SW480 (cell line): ENCODE results near the gene ZNF862.

Experiments used
- DNase-seq: peaks from one replicate; pipeline ENCODE4 v3.0.0-alpha.2; 2016; ENCODE audit warnings: low spot score

Gene ZNF862

DNA sequence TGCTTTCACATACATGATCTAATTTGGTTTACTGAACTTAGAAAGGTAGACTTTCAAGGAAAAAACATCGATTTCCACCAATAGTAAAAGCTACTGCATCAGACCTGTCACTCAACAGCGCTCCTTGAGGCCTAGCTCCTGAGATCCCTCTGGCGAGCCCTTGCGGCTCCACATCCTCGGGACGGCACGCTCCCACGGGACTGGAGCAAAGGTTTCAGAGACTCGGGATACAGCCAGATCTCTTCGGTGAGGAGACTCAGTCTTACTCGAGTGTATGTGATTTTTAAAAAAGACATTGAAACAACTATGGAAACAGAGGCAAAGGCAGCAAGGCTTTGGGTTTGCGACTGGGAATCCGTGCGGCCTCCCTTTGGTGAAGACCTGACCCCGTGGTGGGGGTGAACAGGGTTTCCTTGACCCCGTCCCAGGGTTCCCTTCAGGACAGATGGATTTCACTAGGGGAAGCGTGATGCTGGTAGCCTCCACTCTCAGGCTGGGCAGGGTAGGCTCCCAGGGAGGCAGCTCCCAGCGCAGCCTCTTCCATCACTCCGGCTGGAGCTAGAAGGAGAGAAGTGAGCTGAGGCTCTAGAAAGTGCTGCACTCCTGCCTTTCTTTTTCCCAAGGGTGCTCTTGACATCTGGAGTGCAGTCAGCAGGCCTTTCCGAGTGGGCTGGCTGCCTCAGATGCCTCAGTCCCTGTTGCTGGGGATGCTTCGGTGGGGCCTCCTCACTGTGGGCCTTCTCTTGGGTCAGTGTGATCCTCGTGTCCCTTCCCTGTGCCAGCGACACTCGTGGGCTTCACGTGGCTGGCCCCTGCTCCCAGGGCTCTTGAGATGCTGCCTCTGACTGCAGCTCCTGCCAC lies 29.8 kb downstream of the ZNF862 start:
- no peak for DNase-seq

DNA sequence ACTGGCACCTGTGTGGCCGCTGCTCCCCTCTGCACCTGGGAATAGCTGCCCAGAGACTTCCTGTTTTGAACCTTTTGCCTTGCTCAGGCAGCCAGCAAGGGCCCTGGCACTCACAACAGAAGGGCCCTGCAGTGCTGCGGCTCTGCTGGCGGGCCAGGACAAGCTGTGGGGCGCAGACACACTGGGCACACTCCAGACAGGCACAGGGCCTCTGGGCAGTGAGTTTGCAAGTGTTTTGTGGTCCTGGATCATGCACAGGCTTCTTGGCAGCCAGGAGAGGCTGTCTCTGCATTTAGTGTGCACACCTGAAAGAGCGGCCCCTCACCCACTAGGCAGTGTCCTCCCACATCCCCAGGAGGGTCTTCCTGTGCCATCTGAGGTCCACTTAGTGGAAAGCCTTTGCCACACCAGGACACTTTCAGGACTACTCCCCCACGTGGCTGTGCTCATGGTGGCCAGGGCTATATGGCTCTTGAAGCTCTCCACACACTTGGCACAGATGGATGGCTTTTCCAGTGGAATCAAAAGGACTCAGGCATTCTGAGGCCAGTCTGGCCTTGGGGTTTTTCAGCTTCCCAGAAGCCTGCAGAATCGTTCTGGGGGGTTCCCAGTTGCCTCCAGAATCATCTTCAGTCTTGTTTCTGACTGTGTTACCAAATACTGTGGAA lies 30.6 kb downstream of the ZNF862 start:
- no peak for DNase-seq

DNA sequence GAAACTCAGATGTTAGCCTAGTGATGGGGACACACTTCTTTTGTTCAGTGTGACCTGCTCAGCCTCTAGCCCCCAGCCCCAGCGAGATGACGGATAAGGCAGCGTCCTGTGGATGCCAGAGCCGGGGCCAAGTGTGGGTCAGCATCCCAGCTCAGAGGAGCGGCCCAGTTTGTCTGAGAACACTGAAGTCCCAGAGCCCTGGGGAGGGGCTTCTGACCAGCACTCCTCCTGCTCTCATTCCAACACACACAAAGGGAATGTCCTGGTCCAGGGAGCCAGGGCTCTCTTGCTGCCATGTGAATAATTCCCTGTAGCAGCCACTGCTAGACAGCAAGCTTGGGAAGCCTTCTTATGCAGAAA lies 31.1 kb downstream of the ZNF862 start:
- DNase-seq = no peak

DNA sequence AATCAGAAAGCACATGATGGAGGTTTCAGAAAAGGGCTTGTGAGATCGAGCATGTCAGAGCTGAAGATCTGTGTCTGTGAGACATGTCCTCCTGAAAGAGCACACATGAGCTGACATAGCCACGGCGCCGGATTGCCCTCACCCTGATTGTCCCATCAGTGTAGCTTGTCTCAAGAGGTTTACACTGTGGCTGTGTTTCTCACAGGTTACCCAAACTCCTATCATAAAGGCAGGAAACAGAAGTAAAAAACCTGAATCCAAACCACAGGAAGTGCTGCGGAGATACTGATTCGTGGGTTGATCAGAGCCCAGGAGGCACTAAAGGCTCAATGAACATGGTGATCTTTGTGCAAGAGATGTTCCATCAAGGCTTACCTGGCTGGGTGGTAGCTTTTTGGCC lies 31.7 kb downstream of the ZNF862 start:
- no peak for DNase-seq

DNA sequence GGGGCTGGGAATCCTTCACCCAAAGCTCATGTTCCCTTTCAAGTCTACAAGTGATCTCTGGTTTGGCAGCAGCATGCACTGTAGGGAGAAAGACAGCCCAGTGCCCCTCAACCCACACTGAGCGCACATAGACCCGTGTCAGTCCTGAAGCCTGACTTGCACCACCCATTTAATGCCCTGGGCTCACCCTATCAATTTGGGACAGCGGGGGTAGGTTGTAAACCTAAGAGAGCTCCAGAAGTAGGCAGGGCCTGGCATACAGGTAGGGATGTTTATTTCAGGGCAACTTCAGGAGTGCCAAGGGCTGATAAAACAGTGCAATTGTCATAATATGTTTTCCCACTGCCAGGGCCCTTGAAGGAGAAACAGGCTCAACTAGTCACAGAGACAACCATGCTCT lies 32.1 kb downstream of the ZNF862 start:
- no peak for DNase-seq

DNA sequence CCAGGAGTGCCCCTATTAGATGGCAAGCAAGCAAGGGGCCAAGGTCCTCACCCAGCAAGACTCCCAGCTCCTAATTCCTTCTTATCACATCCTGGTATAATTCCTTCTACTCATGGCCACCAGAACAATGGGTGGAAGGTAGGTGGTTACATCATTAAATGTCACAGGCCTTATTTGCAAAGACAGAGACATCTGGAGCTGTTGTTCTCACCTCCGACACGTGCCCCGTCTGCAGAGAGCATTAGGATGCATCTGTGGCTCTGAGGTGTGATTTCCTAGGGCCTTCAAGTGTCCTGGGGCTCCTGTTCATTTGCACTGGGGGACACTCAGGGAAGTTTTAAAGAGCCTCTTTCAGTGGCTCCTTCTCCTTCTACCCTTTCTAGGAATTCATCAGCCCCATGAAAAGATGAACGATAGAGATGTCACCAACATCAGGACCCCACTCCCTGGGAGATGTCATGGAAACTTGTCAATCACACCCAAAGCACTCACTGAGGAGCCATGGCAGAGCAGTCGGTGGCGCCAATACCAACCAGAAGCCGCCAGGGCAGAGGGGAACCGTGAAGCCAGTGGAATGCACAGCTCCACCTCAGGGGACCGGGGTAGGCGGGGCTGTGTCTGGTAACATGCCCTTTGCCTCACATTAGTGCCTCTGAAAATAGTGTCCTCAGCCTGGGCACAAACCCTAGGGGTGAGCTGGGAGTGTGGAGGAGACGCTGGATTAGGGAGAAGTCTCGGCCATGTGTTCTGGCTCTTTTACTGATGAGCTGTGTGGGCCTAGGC lies 32.7 kb downstream of the ZNF862 start:
- no peak for DNase-seq

DNA sequence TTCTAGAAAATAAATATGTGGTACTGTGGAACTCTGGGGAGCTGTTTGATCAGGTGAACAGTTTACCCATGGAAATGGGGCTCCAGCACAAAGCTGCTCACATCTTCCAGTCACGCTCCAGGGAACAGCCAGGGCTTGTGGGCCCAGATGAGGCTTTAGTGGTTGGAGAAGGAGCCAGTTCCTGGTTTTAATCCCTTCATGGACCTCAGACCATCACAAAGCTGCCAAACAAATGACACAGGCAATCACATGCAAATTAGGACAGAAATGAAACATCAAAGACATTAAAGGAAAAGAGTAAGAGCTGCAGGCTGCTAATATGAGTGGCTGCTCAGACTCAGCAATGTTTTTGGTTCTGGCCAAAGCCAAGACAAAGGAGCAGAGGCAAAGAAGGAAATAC lies 33.4 kb downstream of the ZNF862 start:
- DNase-seq = peak; percentile 57

- DNase-seq = peak; percentile 94
Observed at GRCh38 chr7:149872419-149873073, 34.4 kb downstream of the ZNF862 start.

DNA sequence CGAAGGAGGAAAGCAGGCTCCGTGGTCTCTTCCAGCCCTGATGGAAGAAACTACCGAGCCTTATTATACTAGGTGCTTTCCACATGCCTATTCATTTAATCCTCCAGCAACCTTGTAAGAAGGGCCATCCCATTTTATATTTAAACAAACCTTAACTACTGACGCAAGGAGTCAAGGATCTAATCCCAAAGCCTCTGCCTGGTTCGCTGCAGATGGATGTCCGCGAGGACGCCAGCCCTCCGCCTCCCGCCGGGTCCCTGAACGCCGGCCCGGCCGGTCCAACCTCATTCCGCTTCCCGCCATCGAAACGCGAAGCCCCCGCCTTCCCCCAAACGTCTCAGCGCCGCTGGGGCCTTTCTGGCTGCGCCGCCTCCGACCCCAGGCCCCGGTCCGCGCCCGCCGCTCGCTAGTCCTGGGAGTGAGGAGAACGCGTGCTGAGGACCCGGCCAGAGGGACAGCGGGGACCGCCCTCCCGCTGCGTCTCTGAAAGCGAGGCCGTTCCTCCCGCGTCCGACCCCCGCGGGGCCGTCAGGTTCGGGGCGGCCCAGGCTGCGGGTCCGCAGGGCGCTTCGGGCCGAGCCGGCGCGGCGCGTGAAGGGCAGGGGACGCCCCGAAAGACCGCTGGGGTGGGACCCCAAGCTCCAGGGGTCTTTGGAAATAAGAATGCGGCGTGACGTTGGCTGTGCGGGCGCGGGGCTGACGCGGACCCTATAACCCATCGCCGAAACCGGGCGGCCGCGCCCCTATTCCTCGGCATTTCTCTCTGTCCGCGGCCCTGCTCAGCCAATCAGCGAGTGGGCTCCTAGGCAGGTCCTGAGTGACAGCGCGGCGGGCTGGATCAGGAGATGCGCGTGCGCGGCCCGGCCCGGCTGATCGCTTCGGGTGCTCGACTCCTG lies 35.1 kb downstream of the ZNF862 start, which contains the start of gene ATP6V0E2:
ATP6V0E2 (plus strand) TSS at position 896 of the 896 bp plus-strand sequence. CDS start 97 bp downstream, outside the sequence.
- peak; percentile 94 for DNase-seq

GRCh38 chr7:149873970-149874643 lies 35.9 kb downstream of the ZNF862 start:
- peak; percentile 18 for DNase-seq

DNA sequence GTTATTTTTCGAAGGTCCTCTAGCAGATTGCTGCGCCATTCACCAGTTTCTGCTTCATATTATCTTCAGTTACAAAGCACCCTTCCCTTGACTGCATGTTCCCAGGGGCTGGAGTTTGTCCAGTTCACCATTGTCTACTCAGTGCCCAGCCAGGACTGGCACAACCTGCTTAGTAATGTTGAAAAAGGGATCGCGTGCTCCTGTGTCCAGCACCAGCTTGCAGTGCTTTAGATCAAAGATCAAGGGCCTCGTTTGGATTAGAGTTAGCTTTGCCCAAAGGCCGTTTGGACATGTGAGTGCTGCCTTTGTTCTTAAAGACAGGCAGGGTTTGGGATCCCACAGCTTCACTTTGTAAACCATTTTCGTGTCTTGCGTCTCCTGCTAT lies 36.5 kb downstream of the ZNF862 start:
- DNase-seq = no peak

- DNase-seq = no peak
Observed at GRCh38 chr7:149875396-149875795, 37.2 kb downstream of the ZNF862 start.

DNA sequence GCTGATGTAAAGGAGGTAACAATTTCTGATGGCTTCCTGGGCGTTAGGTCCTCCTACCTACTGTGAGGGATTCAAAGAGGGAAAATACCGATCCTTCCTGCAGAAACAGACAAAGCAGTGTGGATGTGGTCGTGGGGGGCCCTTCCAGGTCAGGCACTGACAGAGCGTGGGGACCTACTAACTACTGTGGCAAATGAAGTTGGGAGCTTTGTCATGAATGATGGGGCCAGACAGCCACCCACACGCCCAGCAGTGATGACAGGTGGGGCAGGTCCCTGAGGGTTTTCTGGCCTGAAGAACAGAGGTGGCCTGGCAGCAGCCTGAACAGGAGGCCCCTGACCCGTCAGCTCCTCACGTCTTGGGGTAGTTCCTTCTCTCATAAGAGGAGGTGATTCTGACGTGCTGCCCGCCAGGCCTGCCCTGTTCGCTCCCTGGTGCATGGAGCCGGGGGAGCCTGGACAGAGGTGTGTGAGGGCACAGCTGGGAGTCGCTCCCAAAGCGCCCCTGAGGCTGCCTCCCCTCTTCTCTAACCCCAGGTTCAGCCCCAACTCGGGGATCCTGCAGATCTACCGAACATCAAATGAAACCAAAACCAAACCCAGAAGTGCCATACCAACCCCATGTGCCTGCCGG lies 39.8 kb downstream of the ZNF862 start:
- no peak for DNase-seq

DNA sequence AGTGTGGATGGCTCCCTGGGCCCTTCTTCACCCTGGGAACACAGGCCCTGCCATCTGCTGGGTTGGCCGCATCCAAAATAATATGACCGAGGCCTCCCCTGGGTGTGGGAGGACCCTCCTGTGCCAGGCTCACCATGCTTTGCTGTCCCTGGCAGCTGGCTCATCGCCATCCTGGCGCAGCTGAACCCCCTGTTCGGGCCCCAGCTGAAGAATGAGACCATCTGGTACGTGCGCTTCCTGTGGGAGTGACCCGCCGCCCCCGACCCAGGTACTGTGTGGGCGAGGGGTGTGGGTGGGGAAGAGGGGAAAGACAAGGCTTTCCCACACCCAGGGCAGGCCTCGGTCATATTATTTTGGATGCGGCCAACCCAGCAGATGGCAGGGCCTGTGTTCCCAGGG lies 40.3 kb downstream of the ZNF862 start:
- DNase-seq = no peak

GRCh38 chr7:149879271-149879743 lies 41.1 kb downstream of the ZNF862 start:
- DNase-seq = no peak

DNA sequence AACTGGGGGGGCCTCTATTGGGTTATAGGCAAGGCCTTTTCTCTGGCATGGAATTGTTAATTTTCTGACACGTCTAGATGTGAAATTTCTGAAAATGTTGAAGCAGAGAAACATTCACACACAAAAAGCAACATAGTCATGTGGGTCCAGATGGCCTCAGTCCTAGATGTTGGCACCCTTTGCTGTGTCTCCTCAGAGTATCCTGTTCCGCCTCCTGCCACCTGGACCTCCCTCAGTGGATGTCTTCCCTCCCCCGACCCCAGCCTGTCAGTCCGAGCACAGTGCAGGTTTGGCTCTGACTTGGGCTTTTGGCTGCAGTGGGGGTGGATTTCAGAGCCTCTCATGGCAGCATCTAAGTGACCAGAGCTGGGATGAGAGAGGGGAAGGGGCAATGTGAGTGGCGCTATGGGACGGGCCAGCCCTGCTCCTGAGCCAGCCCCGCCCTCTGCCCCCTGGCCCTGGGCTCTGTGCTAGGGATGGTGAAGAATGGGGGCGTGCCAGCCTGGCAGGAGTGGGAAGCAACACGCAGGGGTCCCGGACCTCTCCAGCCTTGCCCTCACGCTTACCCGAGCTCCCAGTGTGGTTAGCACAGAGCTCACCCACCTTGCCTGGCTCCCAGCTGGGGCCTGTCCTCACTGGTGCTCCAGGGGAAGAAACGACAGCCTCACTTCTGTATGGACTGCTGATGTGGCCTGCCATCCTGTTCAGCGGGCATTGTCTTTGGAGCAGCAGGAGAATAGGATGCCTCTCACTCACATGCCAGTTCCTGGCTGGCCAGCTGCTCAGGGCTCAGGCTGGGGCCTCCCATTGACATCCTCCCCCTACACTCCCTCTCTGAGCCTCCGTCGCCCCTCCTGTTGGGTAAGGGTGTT lies 41.8 kb downstream of the ZNF862 start:
- no peak for DNase-seq

DNA sequence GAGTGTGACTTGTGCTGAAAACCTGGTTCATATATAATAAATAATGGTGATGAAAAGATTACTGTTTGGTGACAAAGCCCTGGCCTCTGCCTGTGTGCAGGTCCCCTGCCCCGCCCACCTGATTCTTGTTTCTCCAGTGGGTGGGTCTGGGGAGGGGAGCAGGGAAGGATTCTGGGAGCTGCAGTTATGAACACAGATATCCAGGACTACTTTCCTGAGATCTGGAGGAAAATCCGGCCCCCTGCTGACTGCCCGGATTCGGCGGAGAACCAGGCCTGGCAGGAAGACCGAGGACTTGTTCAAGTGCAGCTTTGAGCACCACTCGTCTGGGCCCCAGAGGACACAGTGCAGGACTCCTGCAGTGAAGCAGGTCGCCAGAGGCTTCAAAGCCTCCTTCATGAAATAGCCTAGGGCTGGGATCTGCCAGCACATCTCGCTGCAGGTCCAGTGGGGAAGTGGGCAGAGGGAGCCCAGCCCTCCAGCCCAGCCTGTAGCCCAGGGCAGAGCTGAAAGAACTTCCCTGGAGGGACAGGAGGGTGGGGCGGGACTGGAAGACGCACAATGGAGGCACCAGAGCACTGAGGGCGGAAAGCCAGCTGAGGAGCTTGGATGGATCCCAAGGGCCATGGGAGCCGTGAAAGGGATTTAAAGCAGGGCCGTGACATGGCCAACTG lies 42.6 kb downstream of the ZNF862 start:
- DNase-seq = no peak
